HEK293 (cell line): ENCODE data around the gene FHDC1.

Experiments
- CTCF ChIA-PET: fragments of 350-600 bp; formaldehyde crosslinking; extraction: SDS; loops from one replicate; lab custom pipeline; 2021; ENCODE audit warnings: antibody characterized with exemption; lab: Yijun Ruan, JAX
- POLR2A ChIA-PET: fragments of 300-600 bp; formaldehyde crosslinking; extraction: SDS; loops from one replicate; lab custom pipeline; 2020; ENCODE audit warnings: antibody characterized with exemption, inconsistent platforms; lab: Yijun Ruan, JAX
- H3K27ac ChIP-seq: fragments of 200-500 bp; sonication (Bioruptor generic); 2 replicates; pipeline ENCODE4 v1.5.1; 2014; ENCODE audit warnings: low read depth, low read length, control low read depth, inconsistent platforms; ENCODE audit errors: extremely low read depth
- H3K36me3 ChIP-seq, 2 experiments: fragments of 200-500 bp in 1 of 2; sonication (Bioruptor generic) in 1 of 2; 1 replicate in 1 of 2; 2 replicates in 1 of 2; pipeline ENCODE4 v1.5.1; 2014 to 2017; ENCODE audit warnings: inconsistent platforms in 2 of 2, low read length in 2 of 2; ENCODE audit not compliant: control insufficient read depth in 2 of 2, insufficient read depth in 1 of 2
- H3K4me1 ChIP-seq: fragments of 200-500 bp; sonication (Bioruptor generic); 2 replicates; pipeline ENCODE4 v1.5.1; 2014; ENCODE audit warnings: mild to moderate bottlenecking, low read length, inconsistent platforms; ENCODE audit not compliant: control insufficient read depth, insufficient read depth
- H3K4me3 ChIP-seq: 2 replicates; pipeline ENCODE4 v1.5.1; 2011; ENCODE audit warnings: low read depth, mild to moderate bottlenecking, control low read depth, low read length, moderate library complexity
- H3K9me3 ChIP-seq: fragments of 200-500 bp; sonication (Bioruptor generic); 2 replicates; pipeline ENCODE4 v1.5.1; 2014; ENCODE audit warnings: low read depth, low read length, inconsistent platforms; ENCODE audit not compliant: control insufficient read depth, insufficient read depth
- BCL11B ChIP-seq: fragments of 450-650 bp; formaldehyde crosslinking; IDR thresholded peaks from 2 replicates; pipeline ENCODE4 v1.5.1; 2016; ENCODE audit warnings: low read depth, missing biosample characterization, missing genetic modification characterization
- EGR2 ChIP-seq: fragments of 450-650 bp; formaldehyde crosslinking; IDR thresholded peaks from 2 replicates; pipeline ENCODE4 v1.5.1; 2016; ENCODE audit warnings: low read depth, missing biosample characterization, missing genetic modification characterization
- FEZF1 ChIP-seq: fragments of 450-650 bp; formaldehyde crosslinking; IDR thresholded peaks from 2 replicates; pipeline ENCODE4 v1.5.1; 2016; ENCODE audit warnings: missing biosample characterization, missing genetic modification characterization
- HOXA7 ChIP-seq: sonication (generic); formaldehyde crosslinking; IDR thresholded peaks from 2 replicates; pipeline ENCODE4 v1.8.1; 2022; ENCODE audit warnings: missing genetic modification reagents, borderline replicate concordance
- KLF7 ChIP-seq: fragments of 450-650 bp; formaldehyde crosslinking; IDR thresholded peaks from 2 replicates; pipeline ENCODE4 v1.5.1; 2016; ENCODE audit warnings: missing biosample characterization, missing genetic modification characterization, borderline replicate concordance
- ZNF114 ChIP-seq: fragments of 450-650 bp; formaldehyde crosslinking; IDR thresholded peaks from 2 replicates; pipeline ENCODE4 v1.5.0; 2017; ENCODE audit warnings: missing biosample characterization, missing genetic modification characterization
- ZNF138 ChIP-seq: fragments of 450-650 bp; formaldehyde crosslinking; IDR thresholded peaks from 2 replicates; pipeline ENCODE4 v1.5.1; 2016; ENCODE audit warnings: missing biosample characterization, missing genetic modification characterization, borderline replicate concordance
- ZNF239 ChIP-seq: fragments of 450-650 bp; formaldehyde crosslinking; IDR thresholded peaks from 2 replicates; pipeline ENCODE4 v1.5.1; 2016; ENCODE audit warnings: missing biosample characterization, missing genetic modification characterization
- ZNF350 ChIP-seq: fragments of 450-650 bp; formaldehyde crosslinking; IDR thresholded peaks from 2 replicates; pipeline ENCODE4 v1.5.0; 2017; ENCODE audit warnings: missing biosample characterization, mild to moderate bottlenecking, missing genetic modification characterization
- ZNF366 ChIP-seq: fragments of 450-650 bp; formaldehyde crosslinking; conservative IDR thresholded peaks from 2 replicates; pipeline ENCODE4 v1.5.1; 2016; ENCODE audit warnings: missing biosample characterization, missing genetic modification characterization
- ZNF473 ChIP-seq: fragments of 450-650 bp; formaldehyde crosslinking; IDR thresholded peaks from 2 replicates; pipeline ENCODE4 v1.5.1; 2017; ENCODE audit warnings: missing biosample characterization, missing genetic modification characterization
- ZNF521 ChIP-seq: fragments of 450-650 bp; formaldehyde crosslinking; IDR thresholded peaks from 2 replicates; pipeline ENCODE4 v1.5.1; 2017; ENCODE audit warnings: missing biosample characterization, mild to moderate bottlenecking, missing genetic modification characterization
- ZNF621 ChIP-seq: fragments of 450-650 bp; formaldehyde crosslinking; IDR thresholded peaks from 2 replicates; pipeline ENCODE4 v1.5.1; 2017; ENCODE audit warnings: missing biosample characterization, missing genetic modification characterization
- ZNF843 ChIP-seq: fragments of 450-650 bp; formaldehyde crosslinking; IDR thresholded peaks from 2 replicates; pipeline ENCODE4 v1.5.1; 2016; ENCODE audit warnings: missing biosample characterization, missing genetic modification characterization
- ZSCAN30 ChIP-seq: fragments of 450-650 bp; IDR thresholded peaks from 2 replicates; pipeline ENCODE4 v1.5.1; 2018; ENCODE audit warnings: missing biosample characterization, mild to moderate bottlenecking, missing genetic modification characterization, moderate library complexity
- TF ChIP-seq, protein P1 (sequence below): fragments of 450-650 bp; formaldehyde crosslinking; IDR thresholded peaks from 2 replicates; pipeline ENCODE4 v1.5.1; 2017; ENCODE audit warnings: missing biosample characterization, mild to moderate bottlenecking, missing genetic modification characterization, moderate library complexity
- TF ChIP-seq, protein P2 (sequence below): fragments of 450-650 bp; formaldehyde crosslinking; IDR thresholded peaks from 2 replicates; pipeline ENCODE4 v1.5.1; 2016; ENCODE audit warnings: missing biosample characterization, missing genetic modification characterization
- TF ChIP-seq, protein P3 (sequence below): fragments of 450-650 bp; formaldehyde crosslinking; IDR thresholded peaks from 2 replicates; pipeline ENCODE4 v1.5.1; 2017; ENCODE audit warnings: missing biosample characterization, missing genetic modification characterization
- TF ChIP-seq, protein P4 (sequence below): fragments of 450-650 bp; formaldehyde crosslinking; IDR thresholded peaks from 2 replicates; pipeline ENCODE4 v1.5.1; 2016; ENCODE audit warnings: missing biosample characterization, missing genetic modification characterization
- TF ChIP-seq, protein P5 (sequence below): fragments of 450-650 bp; formaldehyde crosslinking; IDR thresholded peaks from 2 replicates; pipeline ENCODE4 v1.5.1; 2016; ENCODE audit warnings: missing biosample characterization, missing genetic modification characterization

FHDC1 gene

DNA sequence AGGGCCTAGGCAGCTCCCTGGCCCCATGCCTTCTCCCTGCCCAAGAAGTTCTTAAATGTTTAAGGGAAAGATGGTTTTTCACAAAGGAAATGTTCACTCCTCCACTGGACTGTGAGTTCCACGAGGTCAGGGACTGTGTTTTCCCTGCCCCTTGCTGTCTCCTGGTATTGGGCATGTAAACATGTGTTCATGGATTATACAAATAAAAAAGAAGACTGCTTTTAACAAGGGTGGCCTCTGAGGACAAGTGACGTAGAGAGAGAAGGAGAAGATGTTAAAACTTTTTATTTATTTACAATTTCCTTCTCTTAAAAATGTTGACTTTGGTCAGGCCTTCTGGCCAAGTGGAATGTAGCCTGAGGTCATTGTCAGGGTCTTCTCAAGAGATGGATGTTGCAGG lies 66.0 kb downstream of the FHDC1 start (continued):
- TF ChIP-seq, protein P1, sequence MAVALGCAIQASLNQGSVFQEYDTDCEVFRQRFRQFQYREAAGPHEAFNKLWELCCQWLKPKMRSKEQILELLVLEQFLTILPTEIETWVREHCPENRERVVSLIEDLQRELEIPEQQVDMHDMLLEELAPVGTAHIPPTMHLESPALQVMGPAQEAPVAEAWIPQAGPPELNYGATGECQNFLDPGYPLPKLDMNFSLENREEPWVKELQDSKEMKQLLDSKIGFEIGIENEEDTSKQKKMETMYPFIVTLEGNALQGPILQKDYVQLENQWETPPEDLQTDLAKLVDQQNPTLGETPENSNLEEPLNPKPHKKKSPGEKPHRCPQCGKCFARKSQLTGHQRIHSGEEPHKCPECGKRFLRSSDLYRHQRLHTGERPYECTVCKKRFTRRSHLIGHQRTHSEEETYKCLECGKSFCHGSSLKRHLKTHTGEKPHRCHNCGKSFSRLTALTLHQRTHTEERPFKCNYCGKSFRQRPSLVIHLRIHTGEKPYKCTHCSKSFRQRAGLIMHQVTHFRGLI, result no peak
- TF ChIP-seq ZNF138 (tag by site-specific recombination) (no peak), ZNF366 (tag by site-specific recombination) (no peak), KLF7 (tag by site-specific recombination) (no peak), ZNF621 (no peak), ZSCAN30 (tag by site-specific recombination) (no peak), ZNF114 (no peak), ZNF350 (tag by site-specific recombination) (no peak), FEZF1 (tag by site-specific recombination) (no peak), HOXA7 (no peak), ZNF843 (no peak), BCL11B (no peak)
- TF ChIP-seq, protein P2, sequence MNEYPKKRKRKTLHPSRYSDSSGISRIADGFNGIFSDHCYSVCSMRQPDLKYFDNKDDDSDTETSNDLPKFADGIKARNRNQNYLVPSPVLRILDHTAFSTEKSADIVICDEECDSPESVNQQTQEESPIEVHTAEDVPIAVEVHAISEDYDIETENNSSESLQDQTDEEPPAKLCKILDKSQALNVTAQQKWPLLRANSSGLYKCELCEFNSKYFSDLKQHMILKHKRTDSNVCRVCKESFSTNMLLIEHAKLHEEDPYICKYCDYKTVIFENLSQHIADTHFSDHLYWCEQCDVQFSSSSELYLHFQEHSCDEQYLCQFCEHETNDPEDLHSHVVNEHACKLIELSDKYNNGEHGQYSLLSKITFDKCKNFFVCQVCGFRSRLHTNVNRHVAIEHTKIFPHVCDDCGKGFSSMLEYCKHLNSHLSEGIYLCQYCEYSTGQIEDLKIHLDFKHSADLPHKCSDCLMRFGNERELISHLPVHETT (tag by site-specific recombination), result no peak
- TF ChIP-seq, protein P3, sequence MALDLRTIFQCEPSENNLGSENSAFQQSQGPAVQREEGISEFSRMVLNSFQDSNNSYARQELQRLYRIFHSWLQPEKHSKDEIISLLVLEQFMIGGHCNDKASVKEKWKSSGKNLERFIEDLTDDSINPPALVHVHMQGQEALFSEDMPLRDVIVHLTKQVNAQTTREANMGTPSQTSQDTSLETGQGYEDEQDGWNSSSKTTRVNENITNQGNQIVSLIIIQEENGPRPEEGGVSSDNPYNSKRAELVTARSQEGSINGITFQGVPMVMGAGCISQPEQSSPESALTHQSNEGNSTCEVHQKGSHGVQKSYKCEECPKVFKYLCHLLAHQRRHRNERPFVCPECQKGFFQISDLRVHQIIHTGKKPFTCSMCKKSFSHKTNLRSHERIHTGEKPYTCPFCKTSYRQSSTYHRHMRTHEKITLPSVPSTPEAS (tag by site-specific recombination), result no peak
- TF ChIP-seq, all 188 proteins: peak for 0

DNA sequence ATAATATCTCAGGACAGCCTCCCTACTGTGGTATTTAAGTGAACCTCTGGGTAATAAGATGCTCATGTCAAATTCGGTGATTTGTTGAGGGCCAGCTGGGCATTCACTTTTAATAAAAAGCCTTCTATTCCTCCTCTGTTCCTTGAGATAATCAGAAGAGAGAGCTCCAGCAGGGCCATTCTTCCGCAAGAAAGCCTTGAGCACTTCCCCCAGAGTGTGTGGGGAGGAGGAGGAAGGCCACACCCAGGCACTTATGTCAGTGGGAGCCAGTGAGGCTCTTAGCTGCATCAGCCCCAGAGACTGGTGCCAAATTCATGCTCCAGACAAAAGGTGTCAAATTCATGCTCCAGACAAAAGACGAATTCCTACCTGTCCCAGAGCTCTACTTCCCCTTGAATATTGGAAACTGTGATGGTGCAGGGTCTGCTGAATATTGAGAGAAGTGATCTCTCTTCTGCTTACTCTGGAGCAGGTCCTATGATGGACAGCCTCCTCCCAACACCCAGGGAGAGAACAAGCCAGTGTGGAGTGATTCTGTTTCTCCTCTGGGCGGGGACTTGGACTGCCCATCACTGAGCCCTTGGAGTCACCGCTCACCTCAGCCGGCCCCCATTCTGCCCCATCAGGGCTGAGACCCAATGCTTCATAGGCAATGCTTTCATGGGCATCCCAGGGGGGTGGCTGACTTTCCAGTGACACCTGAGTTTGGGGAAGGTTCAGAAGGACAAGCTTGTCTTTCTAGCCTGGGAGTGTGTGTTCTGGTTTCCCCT lies 68.1 kb downstream of the FHDC1 start:
- H3K27ac ChIP-seq, result no peak overlapping the region
- H3K4me3 ChIP-seq, result no peak overlapping the region
- H3K9me3 ChIP-seq, result no peaks in the 10 kb centered on the region
- H3K36me3 ChIP-seq, result no peaks in the 10 kb centered on the region
- POLR2A ChIA-PET, result no interaction called here
- CTCF ChIA-PET, result no interaction called here
- TF ChIP-seq ZNF473 (tag by site-specific recombination), result no peak
- TF ChIP-seq, protein P4, sequence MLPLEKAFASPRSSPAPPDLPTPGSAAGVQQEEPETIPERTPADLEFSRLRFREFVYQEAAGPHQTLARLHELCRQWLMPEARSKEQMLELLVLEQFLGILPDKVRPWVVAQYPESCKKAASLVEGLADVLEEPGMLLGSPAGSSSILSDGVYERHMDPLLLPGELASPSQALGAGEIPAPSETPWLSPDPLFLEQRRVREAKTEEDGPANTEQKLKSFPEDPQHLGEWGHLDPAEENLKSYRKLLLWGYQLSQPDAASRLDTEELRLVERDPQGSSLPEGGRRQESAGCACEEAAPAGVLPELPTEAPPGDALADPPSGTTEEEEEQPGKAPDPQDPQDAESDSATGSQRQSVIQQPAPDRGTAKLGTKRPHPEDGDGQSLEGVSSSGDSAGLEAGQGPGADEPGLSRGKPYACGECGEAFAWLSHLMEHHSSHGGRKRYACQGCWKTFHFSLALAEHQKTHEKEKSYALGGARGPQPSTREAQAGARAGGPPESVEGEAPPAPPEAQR (tag by site-specific recombination), result no peak
- no peak for TF ChIP-seq EGR2 (tag by site-specific recombination)
- no peak for TF ChIP-seq ZNF239
- no peak for TF ChIP-seq ZNF521
- TF ChIP-seq, protein P5, sequence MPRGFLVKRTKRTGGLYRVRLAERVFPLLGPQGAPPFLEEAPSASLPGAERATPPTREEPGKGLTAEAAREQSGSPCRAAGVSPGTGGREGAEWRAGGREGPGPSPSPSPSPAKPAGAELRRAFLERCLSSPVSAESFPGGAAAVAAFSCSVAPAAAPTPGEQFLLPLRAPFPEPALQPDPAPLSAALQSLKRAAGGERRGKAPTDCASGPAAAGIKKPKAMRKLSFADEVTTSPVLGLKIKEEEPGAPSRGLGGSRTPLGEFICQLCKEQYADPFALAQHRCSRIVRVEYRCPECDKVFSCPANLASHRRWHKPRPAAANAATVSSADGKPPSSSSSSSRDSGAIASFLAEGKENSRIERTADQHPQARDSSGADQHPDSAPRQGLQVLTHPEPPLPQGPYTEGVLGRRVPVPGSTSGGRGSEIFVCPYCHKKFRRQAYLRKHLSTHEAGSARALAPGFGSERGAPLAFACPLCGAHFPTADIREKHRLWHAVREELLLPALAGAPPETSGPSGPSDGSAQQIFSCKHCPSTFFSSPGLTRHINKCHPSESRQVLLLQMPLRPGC (tag by site-specific recombination), result no peak
- H3K4me1 ChIP-seq, result no peaks in the 10 kb centered on the region
